HG02623 (cell line): ENCODE results near the gene TRPM8.

ENCODE experiments used
- ATAC-seq: cut with Tn5 transposase; IDR thresholded peaks from one replicate; pipeline ENCODE4 v1.9.1; 2021; ENCODE audit warnings: moderate library complexity; ENCODE audit not compliant: unreplicated experiment

Gene TRPM8

DNA sequence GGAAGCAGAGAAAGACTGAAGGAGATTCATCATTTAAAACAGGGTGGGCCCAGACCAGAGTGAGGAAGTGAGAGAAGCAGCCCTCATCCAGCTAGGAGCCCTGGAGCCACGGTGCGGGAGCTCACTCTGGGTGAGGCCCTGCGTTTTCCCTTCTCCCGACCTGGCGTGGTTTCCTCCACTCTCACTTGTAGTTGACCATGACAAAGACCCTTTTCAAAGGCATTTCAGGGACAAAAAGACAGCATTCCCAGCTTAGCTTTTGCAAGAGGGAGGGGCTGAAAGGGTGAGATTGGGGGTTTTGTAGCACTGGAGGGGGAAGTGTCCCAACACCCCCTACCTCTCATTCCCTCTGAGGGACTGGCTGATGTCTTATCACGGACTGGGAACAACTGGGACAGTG is 56.6 kb downstream of the TRPM8 start:
- no peak for ATAC-seq

DNA sequence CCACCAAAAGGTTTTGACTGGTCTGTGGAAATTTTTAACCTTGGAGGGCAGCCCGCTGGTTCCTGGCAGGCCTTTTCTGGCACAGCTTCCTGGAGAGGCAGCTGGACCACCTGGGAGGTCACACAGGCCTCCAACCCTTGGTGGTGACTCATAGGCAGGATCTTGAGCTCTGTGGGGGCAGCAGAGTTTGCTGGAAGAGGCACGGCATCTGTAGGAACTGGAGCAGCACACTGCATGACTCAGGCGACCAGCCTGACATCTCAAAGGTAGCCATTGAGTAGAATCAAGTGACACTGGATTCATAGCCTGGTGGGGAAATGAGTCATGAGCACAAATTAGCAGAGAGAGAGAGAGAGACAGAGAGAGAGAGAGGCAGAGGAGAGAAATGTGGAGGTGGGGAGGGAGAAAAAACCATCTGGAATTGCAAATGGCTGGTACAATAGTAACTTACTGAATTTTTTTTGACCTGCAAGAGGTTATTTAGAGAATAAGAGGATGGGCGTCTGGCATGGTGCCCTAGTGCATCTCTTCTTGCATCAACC is 57.4 kb downstream of the TRPM8 start:
- ATAC-seq, result no peak

GRCh38 chr2:233976087-233976486 is 58.9 kb downstream of the TRPM8 start:
- ATAC-seq, result no peak

- no peak for ATAC-seq
Observed at GRCh38 chr2:233976690-233977294, 59.6 kb downstream of the TRPM8 start.

GRCh38 chr2:233977296-233977837 is 60.2 kb downstream of the TRPM8 start:
- no peak for ATAC-seq

- ATAC-seq, result no peak
Observed at GRCh38 chr2:233979748-233980147, 62.6 kb downstream of the TRPM8 start.

DNA sequence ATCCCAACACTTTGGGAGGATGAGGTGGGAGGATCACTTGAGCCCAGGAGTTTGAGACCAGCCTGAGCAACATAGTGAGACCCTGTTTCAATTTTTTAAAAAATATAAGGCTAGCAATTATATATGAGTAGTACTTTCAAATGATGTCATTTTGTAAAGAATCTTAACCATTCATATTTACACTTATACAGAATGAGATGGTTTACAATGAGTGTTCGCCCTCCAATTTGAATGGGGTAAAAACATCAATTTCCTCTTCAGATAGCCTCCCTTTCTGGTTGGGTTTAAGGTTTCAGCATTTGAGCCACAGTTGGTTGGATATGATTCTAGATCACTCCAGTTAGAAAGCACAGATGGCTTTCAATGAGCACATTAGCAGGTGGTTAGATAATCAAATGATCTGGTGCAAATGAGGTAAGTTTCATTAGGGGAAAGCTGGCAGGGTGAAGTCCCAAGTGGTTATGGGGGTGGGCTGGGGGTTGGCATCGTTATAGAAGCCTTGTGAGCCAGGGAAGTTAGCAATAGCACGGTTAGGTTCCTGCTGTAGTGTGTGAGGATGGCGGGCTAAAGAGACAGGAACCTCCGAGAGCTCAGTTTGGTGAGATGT is 63.9 kb downstream of the TRPM8 start:
- ATAC-seq, result no peak

GRCh38 chr2:233981574-233982420 is 64.6 kb downstream of the TRPM8 start:
- ATAC-seq, result no peak

- no peak for ATAC-seq
Observed at GRCh38 chr2:233982421-233983121, 65.4 kb downstream of the TRPM8 start.

GRCh38 chr2:233983445-233983844 is 66.3 kb downstream of the TRPM8 start:
- ATAC-seq, result no peak

- no peak for ATAC-seq
Observed at GRCh38 chr2:233988581-233988980, 71.4 kb downstream of the TRPM8 start.

DNA sequence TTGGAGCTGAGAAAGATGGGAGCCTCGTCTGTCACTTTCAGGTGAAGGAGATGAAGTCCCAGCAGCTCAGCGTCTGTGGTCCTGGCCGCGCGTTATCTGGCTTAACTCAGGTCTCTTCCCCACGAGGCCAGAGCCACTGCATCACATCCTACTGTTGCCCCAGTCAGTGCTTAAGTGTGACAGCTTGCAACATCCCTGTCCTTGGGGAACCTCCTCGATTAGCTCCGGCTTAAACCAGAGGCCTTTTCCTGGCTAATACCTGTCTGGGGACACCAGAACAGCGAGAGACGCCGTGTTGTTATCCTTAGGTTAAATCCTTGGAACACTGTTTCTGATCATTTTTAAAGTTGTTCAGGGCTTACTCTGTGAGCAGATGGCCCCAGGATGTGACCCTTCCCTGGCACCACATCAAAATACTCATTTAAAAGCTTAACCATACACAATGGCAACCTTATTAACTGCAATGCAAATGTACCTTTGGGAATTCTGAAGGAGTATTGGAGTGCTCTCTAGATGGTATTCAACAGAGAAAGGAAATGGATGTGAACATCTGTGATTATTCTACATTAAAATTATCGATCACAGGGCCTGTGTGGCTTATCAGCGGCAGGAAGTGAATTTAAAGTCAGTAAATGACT is 72.2 kb downstream of the TRPM8 start:
- no peak for ATAC-seq

- ATAC-seq, result no peak
Observed at GRCh38 chr2:233990261-233990798, 73.2 kb downstream of the TRPM8 start.

DNA sequence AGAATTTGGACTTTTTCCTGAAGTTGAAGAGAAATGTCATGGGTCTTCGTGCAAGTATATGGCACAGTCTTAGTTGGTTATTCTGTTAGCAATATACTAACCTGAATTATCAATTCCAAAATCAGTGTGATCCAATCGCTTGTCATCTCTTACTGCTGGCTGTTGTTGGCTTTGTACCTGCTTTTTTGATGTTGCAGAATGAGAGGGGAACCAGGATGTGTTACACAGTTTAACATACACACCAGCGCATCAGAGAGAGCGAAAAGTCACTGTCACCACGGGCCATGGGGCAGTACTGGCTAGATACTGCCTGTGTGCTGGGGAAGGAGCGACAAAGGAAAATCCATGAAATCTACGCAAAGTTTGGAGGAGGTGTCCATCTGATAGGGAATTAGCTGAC is 74.0 kb downstream of the TRPM8 start:
- ATAC-seq, result no peak

- no peak for ATAC-seq
Observed at GRCh38 chr2:233992513-233993217, 75.5 kb downstream of the TRPM8 start.

- no peak for ATAC-seq
Observed at GRCh38 chr2:233993461-233993860, 76.3 kb downstream of the TRPM8 start.

DNA sequence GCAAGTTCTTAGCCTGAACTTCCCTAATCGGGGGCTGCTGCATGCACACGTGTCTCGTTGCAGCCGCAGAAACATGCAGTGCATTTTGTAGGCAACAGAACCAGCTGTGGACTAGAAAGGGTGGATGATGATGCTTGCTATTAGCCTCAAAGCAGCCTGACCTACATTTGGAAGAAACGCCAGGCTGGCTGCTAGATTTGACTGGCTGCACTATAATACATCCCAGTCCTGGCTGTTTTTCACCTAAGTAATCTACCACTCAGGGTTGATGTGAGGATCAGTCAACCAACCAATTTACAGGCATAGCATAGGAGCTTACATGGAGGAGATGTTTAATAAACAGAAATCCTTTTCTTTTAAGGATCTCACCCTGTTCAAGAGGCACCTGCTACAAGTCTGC is 77.0 kb downstream of the TRPM8 start:
- no peak for ATAC-seq

DNA sequence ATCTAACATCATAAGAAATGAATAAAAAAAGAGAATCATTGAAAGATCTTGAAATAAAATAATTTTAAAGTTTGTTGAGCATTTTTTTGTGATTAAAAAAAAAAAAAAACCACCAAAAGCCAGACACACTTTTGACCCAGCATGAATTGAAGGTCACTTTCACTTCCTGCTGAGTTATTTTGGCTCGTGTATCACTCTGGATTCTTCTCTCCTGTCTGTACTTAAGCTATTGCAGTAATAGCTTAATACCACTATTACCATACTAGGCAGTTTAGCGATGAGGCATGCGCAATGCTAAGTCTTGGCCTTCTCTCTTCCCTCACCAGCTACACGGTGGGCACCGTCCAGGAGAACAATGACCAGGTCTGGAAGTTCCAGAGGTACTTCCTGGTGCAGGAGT is 78.8 kb downstream of the TRPM8 start:
- ATAC-seq, result no peak

DNA sequence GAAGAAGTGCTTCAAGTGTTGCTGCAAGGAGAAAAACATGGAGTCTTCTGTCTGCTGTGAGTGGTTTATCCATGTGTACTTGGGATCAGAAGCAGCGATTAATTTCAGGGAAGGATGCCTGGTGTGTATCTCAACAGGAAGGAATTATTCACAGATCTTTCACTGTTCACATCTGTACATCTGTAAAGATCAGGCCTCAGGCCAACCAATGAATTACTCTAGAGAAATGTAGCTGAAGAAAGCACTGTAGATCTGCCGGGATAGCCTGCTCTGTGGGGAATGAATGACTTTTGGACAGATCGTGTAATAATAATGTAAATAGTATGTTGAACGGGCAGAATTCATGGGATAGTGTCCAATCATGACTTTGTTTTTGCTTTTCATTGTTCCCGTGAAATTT is 79.3 kb downstream of the TRPM8 start:
- ATAC-seq, result no peak

GRCh38 chr2:233997707-233998106 is 80.5 kb downstream of the TRPM8 start:
- no peak for ATAC-seq
